Measurements from ENCODE around the gene APOOL.
"Not testable (repeated sequence)": the region's sequence is repeated elsewhere in the genome, so short reads cannot be mapped to it uniquely, and the experiment has no call there.

APOOL gene, protein sequence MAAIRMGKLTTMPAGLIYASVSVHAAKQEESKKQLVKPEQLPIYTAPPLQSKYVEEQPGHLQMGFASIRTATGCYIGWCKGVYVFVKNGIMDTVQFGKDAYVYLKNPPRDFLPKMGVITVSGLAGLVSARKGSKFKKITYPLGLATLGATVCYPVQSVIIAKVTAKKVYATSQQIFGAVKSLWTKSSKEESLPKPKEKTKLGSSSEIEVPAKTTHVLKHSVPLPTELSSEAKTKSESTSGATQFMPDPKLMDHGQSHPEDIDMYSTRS

DNA sequence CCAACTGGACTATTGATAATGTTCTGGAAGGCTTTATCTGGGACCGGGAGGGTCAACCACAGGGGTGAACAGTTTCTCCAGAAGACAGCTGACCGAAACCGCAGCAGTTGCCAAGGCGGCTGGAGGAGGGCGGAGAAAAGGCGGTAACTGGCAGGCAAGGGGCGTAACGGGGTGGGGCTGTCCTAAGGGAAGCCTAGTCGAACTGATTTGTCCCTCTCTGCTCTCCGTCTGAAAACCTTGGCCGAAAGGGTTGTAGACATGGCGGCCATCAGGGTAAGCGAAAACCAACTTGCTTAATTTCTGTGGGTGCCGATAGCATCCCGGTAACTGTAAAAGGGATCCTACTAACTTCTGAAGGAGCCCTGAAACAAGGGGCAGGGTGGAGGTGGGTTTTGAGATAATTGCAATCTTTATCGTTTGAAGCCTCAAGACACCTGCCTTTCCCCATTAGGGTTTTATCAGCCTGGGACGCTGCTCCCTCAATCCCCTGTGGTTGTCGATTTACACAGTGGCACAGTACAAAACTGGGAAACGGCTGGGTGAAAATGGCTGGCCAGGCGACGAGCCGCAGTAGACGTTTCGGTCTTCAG lies at the start of gene APOOL:
APOOL (plus strand) TSS at position 223 of the 590 bp plus-strand sequence; CDS start at position 259, 36 bp downstream.
- DNase-seq (ENCODE audit: low read depth), result peak; percentile 63

DNA sequence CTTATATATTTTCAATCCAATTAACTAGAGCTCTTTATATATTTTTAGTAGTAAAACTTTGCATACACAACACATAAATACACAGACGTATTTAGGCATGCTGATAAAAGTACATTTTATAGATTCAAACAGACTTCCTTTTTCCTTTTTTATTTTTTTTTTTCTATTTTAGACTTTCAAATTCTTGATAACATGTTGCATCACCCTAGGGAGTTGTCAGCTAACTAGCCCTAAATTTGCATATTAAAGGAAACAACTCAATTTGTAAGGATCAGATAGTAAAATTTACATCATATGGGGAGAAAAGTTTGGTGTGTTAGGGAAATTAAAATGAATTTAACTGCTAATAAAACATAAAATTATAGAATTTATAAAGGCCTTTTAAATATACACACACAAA lies 47.4 kb upstream of the APOOL start:
- no peak for DNase-seq (ENCODE audit: low read depth)

- DNase-seq (ENCODE audit: low read depth), result no peak
Observed at GRCh38 chrX:84974803-84975202, 28.9 kb upstream of the APOOL start.

DNA sequence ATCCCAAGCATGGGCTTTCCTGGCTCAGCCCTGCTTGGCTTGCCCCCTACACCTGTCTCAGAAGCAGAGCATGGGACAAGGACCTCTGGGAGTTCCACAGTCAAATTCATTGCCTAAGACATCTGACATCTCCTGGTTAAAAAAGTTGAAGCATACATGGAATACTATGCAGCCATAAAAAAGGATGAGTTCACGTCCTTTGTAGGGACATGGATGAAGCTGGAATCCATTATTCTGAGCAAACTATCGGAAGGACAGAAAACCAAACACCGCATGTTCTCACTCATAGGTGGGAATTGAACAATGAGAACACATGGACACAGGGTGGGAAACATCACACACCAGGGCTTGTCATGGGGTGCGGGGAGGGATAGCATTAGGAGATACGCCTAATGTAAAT lies 11.9 kb upstream of the APOOL start:
- not testable (repeated sequence) for DNase-seq (ENCODE audit: low read depth)

GRCh38 chrX:84993150-84993549 lies 10.5 kb upstream of the APOOL start:
- no peak for DNase-seq (ENCODE audit: low read depth)

- no peak for DNase-seq (ENCODE audit: low read depth)
Observed at GRCh38 chrX:85001344-85001743, 2.3 kb upstream of the APOOL start.

- no peak for DNase-seq (ENCODE audit: low read depth)
Observed at GRCh38 chrX:85004255-85004654, 578 bp downstream of the APOOL start.

DNA sequence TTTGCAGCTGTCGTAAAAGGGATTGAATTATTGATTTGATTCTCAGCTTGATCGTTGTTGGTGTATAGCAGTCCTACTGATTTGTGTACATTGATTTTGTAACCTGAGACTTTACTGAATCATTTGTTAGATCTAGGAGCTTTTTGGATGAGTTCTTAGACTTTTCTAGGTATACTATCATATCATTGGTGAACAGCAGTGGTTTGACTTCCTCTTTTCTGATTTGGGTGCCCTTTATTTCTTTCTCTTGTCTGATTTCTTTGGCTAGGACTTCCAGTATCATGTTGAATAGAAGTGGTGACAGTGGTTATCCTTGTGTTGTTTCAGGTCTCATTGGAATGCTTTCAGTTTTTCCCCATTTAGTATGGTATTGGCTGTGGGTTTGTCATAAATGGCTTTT lies 8.4 kb downstream of the APOOL start:
- no peak for DNase-seq (ENCODE audit: low read depth)

GRCh38 chrX:85015351-85015750 lies 11.7 kb downstream of the APOOL start:
- not testable (repeated sequence) for DNase-seq (ENCODE audit: low read depth)

DNA sequence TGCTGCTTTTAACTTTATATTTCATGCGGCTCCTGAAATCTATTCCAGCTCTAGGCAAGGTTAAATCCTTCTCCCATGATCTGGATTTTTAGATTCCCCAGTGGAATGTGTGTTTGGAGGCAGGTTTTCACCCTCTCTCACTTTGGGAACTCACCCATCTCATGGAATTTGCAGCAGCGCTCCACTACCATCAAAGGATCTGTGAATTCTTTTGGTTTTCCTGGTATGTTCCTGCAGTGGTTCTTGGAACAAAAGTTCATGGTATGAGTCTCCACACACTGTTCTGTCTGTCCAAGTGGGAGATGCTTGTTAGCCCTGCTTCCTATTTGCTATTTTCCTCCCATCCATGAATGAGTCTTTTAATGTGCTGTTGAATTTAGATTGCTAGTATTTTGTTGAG lies 14.0 kb downstream of the APOOL start:
- no peak for DNase-seq (ENCODE audit: low read depth)

- no peak for DNase-seq (ENCODE audit: low read depth)
Observed at GRCh38 chrX:85018471-85018870, 14.8 kb downstream of the APOOL start.

DNA sequence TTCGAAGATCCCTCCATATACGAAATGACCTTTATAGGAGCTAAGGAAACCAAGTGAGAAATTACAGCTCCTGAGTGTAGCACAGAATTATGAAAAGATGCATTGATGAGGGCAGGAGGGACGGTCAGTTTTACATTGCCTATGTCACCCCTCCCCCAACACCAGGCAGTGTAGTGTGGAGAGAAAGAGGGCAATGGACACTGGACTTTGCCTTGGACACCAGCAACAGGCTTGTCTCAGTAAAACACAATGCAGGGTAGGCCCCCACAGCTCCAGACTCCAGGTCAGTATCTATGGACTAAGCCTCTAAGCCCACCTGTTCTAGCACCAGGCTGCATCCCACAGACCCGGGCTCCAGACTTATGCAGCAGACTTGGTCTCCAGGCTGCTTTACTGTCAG lies 16.5 kb downstream of the APOOL start:
- no peak for DNase-seq (ENCODE audit: low read depth)

- no peak for DNase-seq (ENCODE audit: low read depth)
Observed at GRCh38 chrX:85024044-85024443, 20.4 kb downstream of the APOOL start.

GRCh38 chrX:85024562-85024961 lies 20.9 kb downstream of the APOOL start:
- no peak for DNase-seq (ENCODE audit: low read depth)

DNA sequence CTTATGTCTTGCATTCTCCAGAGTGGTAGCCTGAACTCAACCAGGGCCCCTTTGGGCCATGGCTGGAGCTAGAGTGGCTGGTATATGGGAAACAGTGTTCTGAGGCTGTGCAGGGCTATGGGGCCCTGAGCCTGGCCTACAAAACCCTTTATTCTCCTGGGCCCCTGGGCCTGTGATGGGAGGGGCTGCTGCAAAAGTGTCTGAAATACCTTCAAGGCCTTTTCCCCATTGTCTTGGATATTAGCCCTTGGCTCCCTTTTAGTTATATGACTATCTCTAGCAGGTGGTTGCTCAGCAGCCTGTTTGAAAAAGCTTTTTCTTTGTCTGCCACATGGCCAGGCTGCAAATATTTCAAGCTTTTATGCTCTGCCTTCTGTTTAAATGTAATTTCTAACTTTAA lies 22.5 kb downstream of the APOOL start:
- DNase-seq (ENCODE audit: low read depth), result no peak

- DNase-seq (ENCODE audit: low read depth), result no peak
Observed at GRCh38 chrX:85029043-85029442, 25.4 kb downstream of the APOOL start.

GRCh38 chrX:85031505-85031904 lies 27.8 kb downstream of the APOOL start:
- DNase-seq (ENCODE audit: low read depth), result no peak

GRCh38 chrX:85037114-85037513 lies 33.4 kb downstream of the APOOL start:
- DNase-seq (ENCODE audit: low read depth), result no peak

GRCh38 chrX:85051627-85052026 lies 48.0 kb downstream of the APOOL start:
- no peak for DNase-seq (ENCODE audit: low read depth)

GRCh38 chrX:85052205-85052604 lies 48.5 kb downstream of the APOOL start:
- DNase-seq (ENCODE audit: low read depth), result no peak

DNA sequence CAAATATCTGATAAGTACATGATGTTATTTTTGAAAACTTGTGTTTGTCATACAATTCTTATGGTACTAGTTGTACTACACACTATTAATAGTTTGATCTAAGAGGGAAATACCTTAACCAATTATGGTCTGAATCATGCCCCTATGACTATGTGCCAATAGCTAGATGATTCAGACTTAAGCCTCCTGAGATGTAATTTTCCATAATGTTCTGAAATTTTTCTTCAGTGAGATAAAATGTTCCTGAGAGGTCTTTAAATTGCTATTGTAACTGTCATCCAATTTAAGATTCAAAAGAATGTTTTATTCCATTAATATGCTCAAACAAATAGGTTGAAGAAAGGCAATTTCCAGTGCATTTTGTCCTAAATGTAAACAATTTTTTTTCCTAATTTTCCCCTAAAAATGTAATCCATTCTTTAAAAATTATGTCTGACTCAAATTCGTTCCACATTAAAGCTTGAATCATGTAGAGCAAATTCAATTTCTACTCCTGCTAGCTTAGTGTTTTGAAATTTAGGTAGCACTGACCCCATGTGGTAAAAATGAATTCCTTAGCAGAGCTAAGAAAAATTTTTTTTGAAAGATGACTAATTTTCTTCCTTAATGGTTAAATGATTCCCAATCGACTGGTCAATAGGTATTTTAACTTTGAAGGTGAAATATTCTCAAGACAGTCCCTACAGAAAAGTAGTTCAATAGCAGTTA lies 49.1 kb downstream of the APOOL start:
- DNase-seq (ENCODE audit: low read depth), result no peak

- DNase-seq (ENCODE audit: low read depth), result no peak
Observed at GRCh38 chrX:85065512-85066198, 62.0 kb downstream of the APOOL start.

DNA sequence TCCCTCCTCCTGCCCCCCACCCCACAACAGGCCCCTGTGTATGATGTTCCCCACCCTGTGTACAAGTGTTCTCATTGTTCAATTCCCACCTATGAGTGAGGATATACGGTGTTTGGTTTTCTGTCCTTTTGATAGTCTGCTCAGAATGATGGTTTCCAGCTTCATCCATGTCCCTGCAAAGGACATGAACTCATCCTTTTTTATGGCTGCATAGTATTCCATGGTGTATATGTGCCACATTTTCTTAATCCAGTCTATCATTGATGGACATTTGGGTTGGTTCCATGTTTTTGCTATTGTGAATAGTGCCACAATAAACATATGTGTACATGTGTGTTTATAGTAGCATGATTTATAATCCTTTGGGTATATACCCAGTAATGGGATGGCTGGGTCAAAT lies 73.6 kb downstream of the APOOL start:
- not testable (repeated sequence) for DNase-seq (ENCODE audit: low read depth)

Data from stimulated activated CD8-positive, alpha-beta memory T cell treated with anti-CD3 and anti-CD28 coated beads, Interleukin-4, amount 100 ng/mL, for 24 hours (primary cell).